ENCODE measurements around the gene ALG3. TPM values are rescaled to one million over a fixed set of nuclear protein-coding genes. Genes with fewer than 3 reads are reported as not detected.

Gene ALG3
- total RNA-seq, 1 experiment from 2014 or later = 95.1 TPM

DNA sequence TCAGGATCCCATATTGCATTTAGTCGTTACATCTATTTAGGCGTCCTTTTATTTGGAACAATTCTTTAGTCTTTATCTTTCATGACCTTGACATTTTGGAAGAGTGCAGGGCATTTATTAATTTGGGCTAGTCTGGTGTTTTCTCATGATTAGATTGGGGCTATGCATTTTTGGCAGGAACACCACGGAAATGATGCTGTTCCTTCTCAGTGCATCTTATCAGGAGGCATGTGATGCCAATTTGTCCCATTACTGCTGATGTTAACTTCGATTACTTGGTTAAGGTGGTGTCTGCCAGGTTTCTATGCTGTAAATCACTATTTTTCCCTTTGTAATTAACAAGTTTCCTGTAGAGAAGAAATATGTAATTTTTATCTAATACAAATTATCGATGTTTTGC lies 37.5 kb downstream of the ALG3 start:
- H3K9me2 ChIP-seq (ENCODE audit: insufficient read depth) = no peaks in the 10 kb centered on the region
- H3K4me1 ChIP-seq (replicated peaks; ENCODE audit: insufficient read depth) = no peaks in the 10 kb centered on the region
- no peak overlapping the region for H3K4me3 ChIP-seq
- no peak overlapping the region for H3K27ac ChIP-seq
- H3F3A ChIP-seq (ENCODE audit: insufficient read depth, low read depth) = no peaks in the 10 kb centered on the region
- H2AFZ ChIP-seq = no peak overlapping the region
- H3K27me3 ChIP-seq (ENCODE audit: insufficient read depth, low read depth) = peaks cover 18% of the 10 kb centered on the region
- intact Hi-C loops (cut with micrococcal nuclease; ENCODE audit: unreplicated experiment) = no loop called here
- ChIA-PET CTCF (no interaction called here), POLR2A (ENCODE audit: unreplicated experiment) (interaction anchor here (0.6 kb wide), 1 partner anchor 27 kb away, joined by 3 read pairs; no protein-coding TSS in a partner anchor)
- H3K4me2 ChIP-seq = no peak overlapping the region
- no peaks in the 10 kb centered on the region for H3K36me3 ChIP-seq (ENCODE audit: low read depth)
- H3K9me3 ChIP-seq (ENCODE audit: insufficient read depth, low read depth) = no peaks in the 10 kb centered on the region
- H4K20me1 ChIP-seq (ENCODE audit: insufficient read depth) = no peaks in the 10 kb centered on the region
- no peak for TF ChIP-seq EZH2 (IDR thresholded peaks at IDR 0.05; ENCODE audit: low read depth)
- TF ChIP-seq, protein P1, sequence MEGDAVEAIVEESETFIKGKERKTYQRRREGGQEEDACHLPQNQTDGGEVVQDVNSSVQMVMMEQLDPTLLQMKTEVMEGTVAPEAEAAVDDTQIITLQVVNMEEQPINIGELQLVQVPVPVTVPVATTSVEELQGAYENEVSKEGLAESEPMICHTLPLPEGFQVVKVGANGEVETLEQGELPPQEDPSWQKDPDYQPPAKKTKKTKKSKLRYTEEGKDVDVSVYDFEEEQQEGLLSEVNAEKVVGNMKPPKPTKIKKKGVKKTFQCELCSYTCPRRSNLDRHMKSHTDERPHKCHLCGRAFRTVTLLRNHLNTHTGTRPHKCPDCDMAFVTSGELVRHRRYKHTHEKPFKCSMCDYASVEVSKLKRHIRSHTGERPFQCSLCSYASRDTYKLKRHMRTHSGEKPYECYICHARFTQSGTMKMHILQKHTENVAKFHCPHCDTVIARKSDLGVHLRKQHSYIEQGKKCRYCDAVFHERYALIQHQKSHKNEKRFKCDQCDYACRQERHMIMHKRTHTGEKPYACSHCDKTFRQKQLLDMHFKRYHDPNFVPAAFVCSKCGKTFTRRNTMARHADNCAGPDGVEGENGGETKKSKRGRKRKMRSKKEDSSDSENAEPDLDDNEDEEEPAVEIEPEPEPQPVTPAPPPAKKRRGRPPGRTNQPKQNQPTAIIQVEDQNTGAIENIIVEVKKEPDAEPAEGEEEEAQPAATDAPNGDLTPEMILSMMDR (conservative IDR thresholded peaks at IDR 0.05) = no peak
- no peak for DNase-seq
- H3K79me2 ChIP-seq (ENCODE audit: low read depth) = no peaks in the 10 kb centered on the region
- BruUV-seq (replicated peaks) = no TSS peak

DNA sequence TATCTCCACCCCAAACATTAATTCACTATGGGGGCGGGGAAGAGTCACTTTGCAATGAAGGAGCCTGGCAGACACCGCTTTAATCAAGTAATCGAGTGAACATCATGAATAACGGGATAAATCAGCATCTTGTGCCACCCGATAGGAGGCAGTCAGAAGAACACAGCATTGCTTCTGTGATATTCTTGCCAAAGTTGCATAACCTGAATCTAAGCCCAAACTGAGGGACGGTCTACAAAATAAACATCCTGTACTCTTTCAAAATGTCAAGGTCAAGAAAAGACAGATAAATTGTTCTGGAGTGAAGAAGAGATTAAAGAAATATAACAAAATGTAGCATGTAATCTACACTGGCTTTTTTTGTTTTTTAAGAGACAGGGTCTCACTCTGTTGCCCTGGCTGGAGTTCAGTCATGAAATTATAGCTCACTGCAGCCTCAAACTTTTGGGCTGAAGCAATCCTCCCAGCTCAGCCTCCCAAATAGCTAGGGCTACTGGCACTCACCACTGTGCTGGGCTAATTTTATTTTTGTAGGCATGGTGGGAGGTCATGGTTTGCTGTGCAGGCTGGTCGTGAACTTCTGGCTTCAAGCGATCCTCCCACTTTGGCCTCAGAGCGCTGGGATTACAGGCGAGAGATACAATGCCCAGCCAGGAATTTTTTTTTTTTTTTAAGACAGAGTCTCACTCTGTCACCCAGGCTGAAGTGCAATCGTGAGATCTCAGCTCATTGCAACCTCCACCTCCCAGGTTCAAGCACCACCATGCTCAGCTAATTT lies 39.4 kb downstream of the ALG3 start:
- TF ChIP-seq, protein P1 (conservative IDR thresholded peaks at IDR 0.05) = no peak
- no peak for TF ChIP-seq EZH2 (IDR thresholded peaks at IDR 0.05; ENCODE audit: low read depth)
- BruUV-seq (replicated peaks) = no TSS peak
- Histone ChIP-seq H3K4me1 (replicated peaks; ENCODE audit: insufficient read depth) (no peaks in the 10 kb centered on the region), H3K9me2 (ENCODE audit: insufficient read depth) (no peaks in the 10 kb centered on the region), H3K27me3 (ENCODE audit: insufficient read depth, low read depth) (peaks cover 27% of the 10 kb centered on the region), H4K20me1 (ENCODE audit: insufficient read depth) (no peaks in the 10 kb centered on the region), H3K36me3 (ENCODE audit: low read depth) (no peaks in the 10 kb centered on the region), H3K4me3 (no peak overlapping the region), H3K9me3 (ENCODE audit: insufficient read depth, low read depth) (no peaks in the 10 kb centered on the region), H3K4me2 (no peak overlapping the region), H3F3A (ENCODE audit: insufficient read depth, low read depth) (no peaks in the 10 kb centered on the region), H3K79me2 (ENCODE audit: low read depth) (no peaks in the 10 kb centered on the region), H2AFZ (no peak overlapping the region), H3K27ac (no peak overlapping the region)
- ChIA-PET CTCF (no interaction called here), POLR2A (ENCODE audit: unreplicated experiment) (no interaction called here)
- no peak for DNase-seq
- intact Hi-C loops (cut with micrococcal nuclease; ENCODE audit: unreplicated experiment) = no loop called here

- Histone ChIP-seq H3F3A (ENCODE audit: insufficient read depth, low read depth) (no peaks in the 10 kb centered on the region), H3K4me1 (replicated peaks; ENCODE audit: insufficient read depth) (no peaks in the 10 kb centered on the region), H4K20me1 (ENCODE audit: insufficient read depth) (no peaks in the 10 kb centered on the region), H3K79me2 (ENCODE audit: low read depth) (no peaks in the 10 kb centered on the region), H3K9me3 (ENCODE audit: insufficient read depth, low read depth) (no peaks in the 10 kb centered on the region), H3K4me3 (no peak overlapping the region), H3K36me3 (ENCODE audit: low read depth) (no peaks in the 10 kb centered on the region), H3K4me2 (no peak overlapping the region), H2AFZ (no peak overlapping the region), H3K27ac (no peak overlapping the region), H3K9me2 (ENCODE audit: insufficient read depth) (no peaks in the 10 kb centered on the region), H3K27me3 (ENCODE audit: insufficient read depth, low read depth) (peaks cover 27% of the 10 kb centered on the region)
- TF ChIP-seq, protein P1 (conservative IDR thresholded peaks at IDR 0.05) = no peak
- TF ChIP-seq EZH2 (IDR thresholded peaks at IDR 0.05; ENCODE audit: low read depth) = no peak
- BruUV-seq (replicated peaks) = no TSS peak
- intact Hi-C loops (cut with micrococcal nuclease; ENCODE audit: unreplicated experiment) = no loop called here
- DNase-seq = no peak
- CTCF ChIA-PET = no interaction called here
- POLR2A ChIA-PET (ENCODE audit: unreplicated experiment) = interaction anchor here (0.7 kb wide), 2 partner anchors 9 to 27 kb away, joined by 3 to 4 read pairs; no protein-coding TSS in a partner anchor
Measured at GRCh38 chr3:184203526-184203925, 45.2 kb downstream of the ALG3 start.
